Right lobe of liver (tissue), 6 donors: ENCODE data around the gene INSIG2. TPM values are rescaled to one million over a fixed set of nuclear protein-coding genes. Genes with fewer than 3 reads are reported as not detected.

Experiments used
- ATAC-seq, 4 donors: fragments of 200-7000 bp; cut with Tn5 transposase; one replicate each; pipeline ENCODE4 v1.9.1; 2020; ENCODE audit warnings: mild to moderate bottlenecking in 4 of 4, moderate library complexity in 4 of 4
- DNase-seq, 3 donors: peaks; one replicate each; pipeline ENCODE4 v3.0.0-alpha.2; 2020
- H3K27ac ChIP-seq, 3 donors: fragments of 200-600 bp; one replicate each; pipeline ENCODE4 v1.8.0; 2022
- H3K27me3 ChIP-seq, 2 donors: fragments of 200-600 bp; one replicate each; pipeline ENCODE4 v1.8.0; 2022
- H3K36me3 ChIP-seq, 4 donors: fragments of 200-600 bp; sonication (generic) in 1 of 4; one replicate each; pipeline versions ENCODE4 v1.5.1 to v1.8.0; 2017 to 2022; ENCODE audit warnings: control low read depth in 1 of 4
- H3K4me1 ChIP-seq, 4 donors: fragments of 200-600 bp; sonication (generic) in 1 of 4; one replicate each; pipeline versions ENCODE4 v1.5.1 to v1.8.0; 2017 to 2022; ENCODE audit warnings: control low read depth in 1 of 4
- H3K4me3 ChIP-seq, 3 donors: fragments of 200-600 bp; one replicate each; pipeline ENCODE4 v1.8.0; 2022
- H3K9me3 ChIP-seq, 4 donors: fragments of 200-600 bp; sonication (generic) in 1 of 4; one replicate each; pipeline versions ENCODE4 v1.5.1 to v1.8.0; 2017 to 2022; ENCODE audit warnings: control low read depth in 1 of 4
- CTCF ChIP-seq, 4 donors: fragments of 200-600 bp in 3 of 4; fragments of 450-650 bp in 1 of 4; IDR thresholded peaks; one replicate each; pipeline versions ENCODE4 v1.5.1 to v1.8.0; 2016 to 2022; ENCODE audit warnings: antibody characterized with exemption in 4 of 4, mild to moderate bottlenecking in 2 of 4
- POLR2A ChIP-seq: fragments of 450-650 bp; IDR thresholded peaks from one replicate; pipeline ENCODE4 v1.6.1; 2017; ENCODE audit warnings: antibody characterized with exemption, mild to moderate bottlenecking
- WGBS: methylation state at CpG from one replicate; pipeline ENCODE4 v1.1.6; 2018; ENCODE audit warnings: low coverage, low lambda C conversion rate; ENCODE audit not compliant: insufficient coverage; ENCODE audit errors: missing lambda C conversion rate; 5-methylcytosine and 5-hydroxymethylcytosine counted together
- intact Hi-C, 2 donors: fragments of 100-400 bp; cut with DNase I; formaldehyde crosslinking; loops; one replicate each; pipeline versions ENCODE4 v1.11.2 to v1.14.1; 2022
- total RNA-seq, 6 experiments: library from RNA; depleted of rRNA in 2 of 6; stranded (reverse); fragments of >200 nt in 2 of 6; fragmentation: NEBNext Ultra II Directional in 3 of 6; extraction: Animal tissue kit (Norgen Biotek cat#: 25700) in 3 of 6; gene quantifications; one replicate each; pipeline versions ENCODE4 v1.1.0 to v1.2.4, GENCODE V29; 2016 to 2023
- donor health status: DM: no; HTN: yes; CAD: no.
- donor health status: DM: no; HTN: no; CAD: no.
- donor health status: DM: no; HTN: no; CAD: no.
- donor health status: DM: no; HTN: yes; CAD: no.
- donor health status: DM: no; HTN: yes; CAD: no.

The INSIG2 gene
- total RNA-seq, 6 experiments from 2014 or later: 13.0 to 53.9 (median 18.9) TPM

GRCh38 chr2:118118479-118118878, 30.2 kb downstream of the INSIG2 start:
- ATAC-seq: no peak
- 50% methylated on average over 2 of the region's 5 CpGs for WGBS
- no peak overlapping the region for H3K4me3 ChIP-seq

GRCh38 chr2:118119158-118119727, 31.0 kb downstream of the INSIG2 start:
- Histone ChIP-seq H3K4me1 (peaks cover 0 to 22% (median 10%) of the 10 kb centered on the region in 4 donors), H3K27ac (peak overlapping the region in 1 of 3 donors; percentile 8), H3K4me3 (no peak overlapping the region), H3K27me3 (no peaks in the 10 kb centered on the region), H3K9me3 (no peaks in the 10 kb centered on the region), H3K36me3 (no peaks in the 10 kb centered on the region)
- DNase-seq (no peak), ATAC-seq (peak; percentile 7 to 58 (median 34))
- TF ChIP-seq CTCF (IDR thresholded peaks at IDR 0.05) (no peak), POLR2A (no peak)
- intact Hi-C loops: no loop called here
- WGBS: 42% methylated on average over 4 of the region's 4 CpGs

More at GRCh38 chr2:118118479-118118878, 30.2 kb downstream of the INSIG2 start:
- intact Hi-C loops: no loop called here
- DNase-seq: no peak
- Histone ChIP-seq H3K9me3 (no peaks in the 10 kb centered on the region), H3K27ac (no peak overlapping the region), H3K36me3 (no peaks in the 10 kb centered on the region), H3K27me3 (no peaks in the 10 kb centered on the region), H3K4me1 (peaks cover 0 to 16% (median 8%) of the 10 kb centered on the region in 4 donors)
- no peak for TF ChIP-seq POLR2A
- TF ChIP-seq CTCF (IDR thresholded peaks at IDR 0.05): no peak

- no peaks in the 10 kb centered on the region for H3K36me3 ChIP-seq
- no peak overlapping the region for H3K27ac ChIP-seq
- 85% methylated on average over 8 of the region's 8 CpGs for WGBS
- H3K4me3 ChIP-seq: no peak overlapping the region
- H3K4me1 ChIP-seq: peaks cover 0 to 25% (median 12%) of the 10 kb centered on the region in 4 donors
- no peak for DNase-seq
- no peaks in the 10 kb centered on the region for H3K27me3 ChIP-seq
- intact Hi-C loops: no loop called here
- TF ChIP-seq POLR2A (no peak), CTCF (IDR thresholded peaks at IDR 0.05) (no peak)
- ATAC-seq: no peak
- no peaks in the 10 kb centered on the region for H3K9me3 ChIP-seq
These were observed 31.6 kb downstream of the INSIG2 start for GRCh38 chr2:118119761-118120400.

- H3K4me1 ChIP-seq: peaks cover 0 to 25% (median 12%) of the 10 kb centered on the region in 4 donors
- H3K27ac ChIP-seq: no peak overlapping the region
- no peaks in the 10 kb centered on the region for H3K36me3 ChIP-seq
- H3K4me3 ChIP-seq: no peak overlapping the region
- WGBS: 85% methylated on average over 4 of the region's 4 CpGs
- no peaks in the 10 kb centered on the region for H3K27me3 ChIP-seq
- intact Hi-C loops: no loop called here
- TF ChIP-seq CTCF (IDR thresholded peaks at IDR 0.05): no peak
- TF ChIP-seq POLR2A: no peak
- DNase-seq: no peak
- H3K9me3 ChIP-seq: no peaks in the 10 kb centered on the region
- no peak for ATAC-seq
These were observed 32.1 kb downstream of the INSIG2 start for GRCh38 chr2:118120401-118120780.
